Endodermal cell (in vitro differentiated cells): ENCODE results near the gene FHOD1. TPM values are rescaled to one million over a fixed set of nuclear protein-coding genes. Genes with fewer than 3 reads are reported as not detected.
A peak's percentile ranks its signal among the peaks of the same experiment; 100 is the strongest.

Experiments used
- DNase-seq: peaks from one replicate; pipeline ENCODE4 v3.0.0-alpha.2; 2017
- H3K27ac ChIP-seq: 2 replicates; pipeline ENCODE4 v1.5.1; 2013; ENCODE audit warnings: mild to moderate bottlenecking, low read depth, low read length, moderate library complexity
- H3K27me3 ChIP-seq: 2 replicates; pipeline ENCODE4 v1.6.1; 2013; ENCODE audit warnings: mild to moderate bottlenecking, low read length, moderate library complexity; ENCODE audit not compliant: insufficient read depth, control insufficient read depth, poor library complexity, severe bottlenecking
- H3K36me3 ChIP-seq: 2 replicates; pipeline ENCODE4 v1.7.0; 2013; ENCODE audit warnings: mild to moderate bottlenecking, low read length, moderate library complexity; ENCODE audit not compliant: control insufficient read depth, insufficient read depth
- H3K4me1 ChIP-seq: one replicate; pipeline ENCODE4 v1.7.0; 2013; ENCODE audit warnings: low read length; ENCODE audit not compliant: control insufficient read depth, insufficient read depth
- H3K4me3 ChIP-seq: 2 replicates; pipeline ENCODE4 v1.5.1; 2013; ENCODE audit warnings: mild to moderate bottlenecking, low read length, moderate library complexity
- H3K9ac ChIP-seq: 2 replicates; pipeline ENCODE4 v1.6.1; 2013; ENCODE audit warnings: mild to moderate bottlenecking, low read length, moderate library complexity; ENCODE audit not compliant: poor library complexity, severe bottlenecking; ENCODE audit errors: extremely low read depth
- H3K9me3 ChIP-seq: 2 replicates; pipeline ENCODE4 v1.6.1; 2013; ENCODE audit warnings: mild to moderate bottlenecking, low read length, moderate library complexity; ENCODE audit not compliant: control insufficient read depth
- H3K27ac Mint-ChIP-seq: 2 replicates; pipeline ENCODE4 v1.8.0; 2020; ENCODE audit warnings: mixed read lengths
- H3K27me3 Mint-ChIP-seq: 2 replicates; pipeline ENCODE4 v1.8.0; 2021; ENCODE audit warnings: mild to moderate bottlenecking, mixed read lengths; ENCODE audit not compliant: insufficient read depth
- H3K36me3 Mint-ChIP-seq: 2 replicates; pipeline ENCODE4 v1.8.0; 2020; ENCODE audit warnings: low read depth, mixed read lengths
- H3K4me1 Mint-ChIP-seq: 2 replicates; pipeline ENCODE4 v1.8.0; 2020; ENCODE audit warnings: mixed read lengths
- H3K4me3 Mint-ChIP-seq: 2 replicates; pipeline ENCODE4 v1.8.0; 2020; ENCODE audit warnings: mild to moderate bottlenecking, moderate library complexity, mixed read lengths
- H3K9me3 Mint-ChIP-seq: 2 replicates; pipeline ENCODE4 v1.8.0; 2020; ENCODE audit warnings: mild to moderate bottlenecking, mixed read lengths
- CTCF ChIP-seq: fragments of 200-600 bp; sonication (generic); conservative IDR thresholded peaks from 2 replicates; pipeline ENCODE4 v1.5.0; 2021; ENCODE audit warnings: antibody characterized with exemption, mild to moderate bottlenecking
- whole genome bisulfite sequencing, 2 experiments: methylation state at CpG; one replicate each; pipeline versions ENCODE4 v1.1.5 to v1.1.7; 2013; ENCODE audit warnings: missing lambda C conversion rate in 2 of 2, mixed read lengths in 1 of 2; ENCODE audit not compliant: insufficient coverage in 1 of 2, insufficient read length in 1 of 2; 5-methylcytosine and 5-hydroxymethylcytosine counted together
- total RNA-seq, 2 donors: library from RNA; stranded (reverse); fragmentation: NEBNext Ultra II Directional in 1 of 2; extraction: Animal tissue kit (Norgen Biotek cat#: 25700) in 1 of 2; gene quantifications; 2 replicates in 1 of 2; 3 replicates in 1 of 2; pipeline ENCODE4 v1.2.1, GENCODE V29; 2021

Gene FHOD1
- total RNA-seq, 2 donors from 2014 or later, result 51.7 to 71.9 TPM

GRCh38 chr16:67283039-67283825 lies 36.0 kb upstream of the FHOD1 start:
- Histone ChIP-seq H3K27me3 (no peaks in the 10 kb centered on the region), H3K4me1 (no peaks in the 10 kb centered on the region), H3K36me3 (no peaks in the 10 kb centered on the region), H3K9me3 (no peaks in the 10 kb centered on the region), H3K9ac (no peak overlapping the region), H3K4me3 (no peak overlapping the region), H3K27ac (no peak overlapping the region)
- no peaks in the 10 kb centered on the region for H3K9me3 Mint-ChIP-seq
- no peaks in the 10 kb centered on the region for H3K27me3 Mint-ChIP-seq
- 92% methylated on average over 6 to 7 of the region's 7 CpGs for WGBS, 2 experiments
- peaks cover 4% of the 10 kb centered on the region for H3K4me1 Mint-ChIP-seq
- DNase-seq, result no peak
- no peak overlapping the region for H3K4me3 Mint-ChIP-seq
- H3K27ac Mint-ChIP-seq, result no peak overlapping the region
- TF ChIP-seq CTCF, result peak; percentile 46
- H3K36me3 Mint-ChIP-seq, result no peaks in the 10 kb centered on the region

- WGBS, 2 experiments, result 90 to 100% methylated on average over 6 to 10 of the region's 10 CpGs
- Histone ChIP-seq H3K4me1 (no peaks in the 10 kb centered on the region), H3K9me3 (no peaks in the 10 kb centered on the region), H3K9ac (no peak overlapping the region), H3K27ac (no peak overlapping the region), H3K36me3 (peaks cover 2% of the 10 kb centered on the region), H3K27me3 (no peaks in the 10 kb centered on the region), H3K4me3 (no peak overlapping the region)
- no peak overlapping the region for H3K4me3 Mint-ChIP-seq
- no peak for TF ChIP-seq CTCF
- H3K9me3 Mint-ChIP-seq, result no peaks in the 10 kb centered on the region
- no peaks in the 10 kb centered on the region for H3K27me3 Mint-ChIP-seq
- H3K36me3 Mint-ChIP-seq, result no peaks in the 10 kb centered on the region
- DNase-seq, result no peak
- H3K27ac Mint-ChIP-seq, result no peak overlapping the region
- peaks cover 4% of the 10 kb centered on the region for H3K4me1 Mint-ChIP-seq
Observed at GRCh38 chr16:67282447-67282805, 35.1 kb upstream of the FHOD1 start.

GRCh38 chr16:67281536-67282446 lies 34.5 kb upstream of the FHOD1 start:
- WGBS, 2 experiments, result 92 to 97% methylated on average over 9 to 14 of the region's 14 CpGs
- Mint-ChIP-seq H3K36me3 (no peaks in the 10 kb centered on the region), H3K9me3 (no peaks in the 10 kb centered on the region), H3K4me1 (peaks cover 4% of the 10 kb centered on the region), H3K27me3 (no peaks in the 10 kb centered on the region), H3K4me3 (no peak overlapping the region), H3K27ac (no peak overlapping the region)
- peaks cover 6% of the 10 kb centered on the region for H3K36me3 ChIP-seq
- no peak overlapping the region for H3K27ac ChIP-seq
- TF ChIP-seq CTCF, result no peak
- no peak overlapping the region for H3K9ac ChIP-seq
- no peak overlapping the region for H3K4me3 ChIP-seq
- H3K27me3 ChIP-seq, result no peaks in the 10 kb centered on the region
- no peaks in the 10 kb centered on the region for H3K9me3 ChIP-seq
- DNase-seq, result no peak
- no peaks in the 10 kb centered on the region for H3K4me1 ChIP-seq
